ENCODE measurements around the gene SFMBT1. TPM values are rescaled to one million over a fixed set of nuclear protein-coding genes. Genes with fewer than 3 reads are reported as not detected.

The SFMBT1 gene
- total and polyA plus RNA-seq, 2 donors from 2014 or later = 3.4 to 16.0 TPM

DNA sequence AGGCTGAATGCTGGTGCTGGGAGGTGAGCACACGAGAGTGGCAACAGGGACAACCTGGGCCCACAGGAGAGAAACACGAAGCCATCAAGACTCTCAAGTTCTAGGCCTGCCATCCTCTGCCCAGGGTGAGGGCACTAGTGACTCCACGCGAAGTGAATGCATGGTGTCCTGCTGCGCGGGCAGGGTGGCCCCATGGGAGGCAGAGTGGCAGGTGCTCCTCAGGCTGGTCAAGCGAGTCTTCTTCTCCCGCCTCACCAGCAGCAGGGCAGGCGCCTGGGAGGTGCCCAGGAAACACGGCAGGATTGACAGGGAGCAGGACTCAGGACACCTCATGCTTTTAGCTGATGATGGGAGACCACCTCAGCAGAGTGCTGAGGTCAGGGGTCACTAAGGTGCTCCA lies 175.4 kb downstream of the SFMBT1 start:
- no peaks in the 10 kb centered on the region for H3K36me3 ChIP-seq (ENCODE audit: control insufficient read depth in 2 of 3, insufficient read depth in 3 of 3, low read length in 3 of 3)
- H3K4me1 ChIP-seq (ENCODE audit: control insufficient read depth in 2 of 3, insufficient read depth in 2 of 3, low read depth in 1 of 3, low read length in 3 of 3) = peaks cover 0 to 3% (median 0%) of the 10 kb centered on the region in 3 donors
- FAIRE-seq (no peak), DNase-seq (no peak)
- intact Hi-C loops (cut with DNase I) = no loop called here
- H3K9ac ChIP-seq (ENCODE audit: low read length in 3 of 3) = no peak overlapping the region
- no peak overlapping the region for H3K4me3 ChIP-seq (ENCODE audit: low read length in 3 of 3)
- no peaks in the 10 kb centered on the region for H3K27me3 ChIP-seq (ENCODE audit: control insufficient read depth, insufficient read depth, low read length)
- TF ChIP-seq, protein P1, sequence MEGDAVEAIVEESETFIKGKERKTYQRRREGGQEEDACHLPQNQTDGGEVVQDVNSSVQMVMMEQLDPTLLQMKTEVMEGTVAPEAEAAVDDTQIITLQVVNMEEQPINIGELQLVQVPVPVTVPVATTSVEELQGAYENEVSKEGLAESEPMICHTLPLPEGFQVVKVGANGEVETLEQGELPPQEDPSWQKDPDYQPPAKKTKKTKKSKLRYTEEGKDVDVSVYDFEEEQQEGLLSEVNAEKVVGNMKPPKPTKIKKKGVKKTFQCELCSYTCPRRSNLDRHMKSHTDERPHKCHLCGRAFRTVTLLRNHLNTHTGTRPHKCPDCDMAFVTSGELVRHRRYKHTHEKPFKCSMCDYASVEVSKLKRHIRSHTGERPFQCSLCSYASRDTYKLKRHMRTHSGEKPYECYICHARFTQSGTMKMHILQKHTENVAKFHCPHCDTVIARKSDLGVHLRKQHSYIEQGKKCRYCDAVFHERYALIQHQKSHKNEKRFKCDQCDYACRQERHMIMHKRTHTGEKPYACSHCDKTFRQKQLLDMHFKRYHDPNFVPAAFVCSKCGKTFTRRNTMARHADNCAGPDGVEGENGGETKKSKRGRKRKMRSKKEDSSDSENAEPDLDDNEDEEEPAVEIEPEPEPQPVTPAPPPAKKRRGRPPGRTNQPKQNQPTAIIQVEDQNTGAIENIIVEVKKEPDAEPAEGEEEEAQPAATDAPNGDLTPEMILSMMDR (IDR thresholded peaks at IDR 0.05; ENCODE audit: borderline replicate concordance, extremely low read depth, insufficient read depth) = no peak
- H3K9me3 ChIP-seq (ENCODE audit: control insufficient read depth in 2 of 3, insufficient read depth in 1 of 3, low read length in 3 of 3) = no peaks in the 10 kb centered on the region
- H3K27ac ChIP-seq (ENCODE audit: low read depth in 2 of 2, low read length in 2 of 2) = no peak overlapping the region

GRCh38 chr3:52866427-52866826 lies 179.4 kb downstream of the SFMBT1 start:
- Histone ChIP-seq H3K4me3 (ENCODE audit: low read length in 3 of 3) (no peak overlapping the region), H3K27ac (ENCODE audit: low read depth in 2 of 2, low read length in 2 of 2) (no peak overlapping the region), H3K9ac (ENCODE audit: low read length in 3 of 3) (no peak overlapping the region), H3K4me1 (ENCODE audit: control insufficient read depth in 2 of 3, insufficient read depth in 2 of 3, low read depth in 1 of 3, low read length in 3 of 3) (peaks cover 0 to 3% (median 0%) of the 10 kb centered on the region in 3 donors), H3K27me3 (ENCODE audit: control insufficient read depth, insufficient read depth, low read length) (no peaks in the 10 kb centered on the region), H3K9me3 (ENCODE audit: control insufficient read depth in 2 of 3, insufficient read depth in 1 of 3, low read length in 3 of 3) (no peaks in the 10 kb centered on the region), H3K36me3 (ENCODE audit: control insufficient read depth in 2 of 3, insufficient read depth in 3 of 3, low read length in 3 of 3) (no peaks in the 10 kb centered on the region)
- intact Hi-C loops (cut with DNase I) = no loop called here
- TF ChIP-seq, protein P1 (IDR thresholded peaks at IDR 0.05; ENCODE audit: borderline replicate concordance, extremely low read depth, insufficient read depth) = no peak
- no peak for DNase-seq
- no peak for FAIRE-seq

DNA sequence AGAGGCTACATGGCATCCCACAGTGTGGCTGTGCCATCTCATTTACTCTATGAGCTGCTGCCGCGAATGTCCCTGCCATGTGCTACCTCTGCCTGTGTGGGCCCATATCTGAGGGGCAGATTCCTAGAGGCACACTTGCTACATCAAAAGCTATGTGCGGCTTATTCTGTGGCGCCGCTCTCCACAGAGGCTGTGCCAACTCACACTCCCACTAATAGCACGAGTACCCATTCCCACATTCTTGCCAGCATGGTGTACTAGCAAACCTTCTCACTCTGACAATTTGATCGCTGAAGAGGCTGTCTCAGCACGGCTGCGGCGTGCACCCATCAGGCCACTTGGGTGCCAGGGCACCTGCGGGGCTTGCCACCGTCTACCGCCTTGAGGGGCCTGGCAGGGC lies 179.9 kb downstream of the SFMBT1 start:
- Histone ChIP-seq H3K27me3 (ENCODE audit: control insufficient read depth, insufficient read depth, low read length) (no peaks in the 10 kb centered on the region), H3K9ac (ENCODE audit: low read length in 3 of 3) (no peak overlapping the region), H3K36me3 (ENCODE audit: control insufficient read depth in 2 of 3, insufficient read depth in 3 of 3, low read length in 3 of 3) (no peaks in the 10 kb centered on the region), H3K4me3 (ENCODE audit: low read length in 3 of 3) (no peak overlapping the region), H3K9me3 (ENCODE audit: control insufficient read depth in 2 of 3, insufficient read depth in 1 of 3, low read length in 3 of 3) (no peaks in the 10 kb centered on the region), H3K4me1 (ENCODE audit: control insufficient read depth in 2 of 3, insufficient read depth in 2 of 3, low read depth in 1 of 3, low read length in 3 of 3) (peaks cover 0 to 3% (median 0%) of the 10 kb centered on the region in 3 donors), H3K27ac (ENCODE audit: low read depth in 2 of 2, low read length in 2 of 2) (no peak overlapping the region)
- FAIRE-seq = no peak
- intact Hi-C loops (cut with DNase I) = no loop called here
- TF ChIP-seq, protein P1 (IDR thresholded peaks at IDR 0.05; ENCODE audit: borderline replicate concordance, extremely low read depth, insufficient read depth) = no peak
- DNase-seq = no peak

DNA sequence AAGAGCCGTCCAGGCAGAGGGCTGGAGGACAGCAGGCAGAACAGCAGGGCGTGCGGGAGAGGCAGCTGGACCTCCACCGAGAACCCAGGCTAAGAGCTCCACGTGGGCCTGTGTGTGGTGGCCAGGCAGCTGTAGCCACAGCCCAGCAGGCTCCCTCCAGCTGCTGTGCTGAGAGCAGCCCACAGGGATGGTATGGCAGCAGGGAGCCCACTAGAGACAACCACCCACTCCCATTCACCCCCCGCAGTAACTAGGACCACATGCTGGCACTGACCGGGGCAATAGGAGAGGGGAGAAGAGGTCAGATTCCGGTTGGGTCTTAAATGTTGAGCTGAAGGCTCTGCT lies 185.5 kb downstream of the SFMBT1 start:
- intact Hi-C loops (cut with DNase I) = no loop called here
- FAIRE-seq (no peak), DNase-seq (no peak)
- Histone ChIP-seq H3K4me3 (ENCODE audit: low read length in 3 of 3) (no peak overlapping the region), H3K4me1 (ENCODE audit: control insufficient read depth in 2 of 3, insufficient read depth in 2 of 3, low read depth in 1 of 3, low read length in 3 of 3) (no peaks in the 10 kb centered on the region), H3K27ac (ENCODE audit: low read depth in 2 of 2, low read length in 2 of 2) (no peak overlapping the region), H3K9me3 (ENCODE audit: control insufficient read depth in 2 of 3, insufficient read depth in 1 of 3, low read length in 3 of 3) (no peaks in the 10 kb centered on the region), H3K9ac (ENCODE audit: low read length in 3 of 3) (no peak overlapping the region), H3K36me3 (ENCODE audit: control insufficient read depth in 2 of 3, insufficient read depth in 3 of 3, low read length in 3 of 3) (no peaks in the 10 kb centered on the region), H3K27me3 (ENCODE audit: control insufficient read depth, insufficient read depth, low read length) (no peaks in the 10 kb centered on the region)
- TF ChIP-seq, protein P1 (IDR thresholded peaks at IDR 0.05; ENCODE audit: borderline replicate concordance, extremely low read depth, insufficient read depth) = no peak
